Stimulated activated CD4-positive, alpha-beta T cell treated with anti-CD3 and anti-CD28 coated beads, Interleukin-2, amount 100 ng/mL, for 48 hours (primary cell): ENCODE measurements around the gene C19orf81.

ENCODE experiments used
- DNase-seq, 2 donors: peaks; one replicate each; pipeline ENCODE4 v3.0.0-alpha.2; 2020

C19orf81 gene

DNA sequence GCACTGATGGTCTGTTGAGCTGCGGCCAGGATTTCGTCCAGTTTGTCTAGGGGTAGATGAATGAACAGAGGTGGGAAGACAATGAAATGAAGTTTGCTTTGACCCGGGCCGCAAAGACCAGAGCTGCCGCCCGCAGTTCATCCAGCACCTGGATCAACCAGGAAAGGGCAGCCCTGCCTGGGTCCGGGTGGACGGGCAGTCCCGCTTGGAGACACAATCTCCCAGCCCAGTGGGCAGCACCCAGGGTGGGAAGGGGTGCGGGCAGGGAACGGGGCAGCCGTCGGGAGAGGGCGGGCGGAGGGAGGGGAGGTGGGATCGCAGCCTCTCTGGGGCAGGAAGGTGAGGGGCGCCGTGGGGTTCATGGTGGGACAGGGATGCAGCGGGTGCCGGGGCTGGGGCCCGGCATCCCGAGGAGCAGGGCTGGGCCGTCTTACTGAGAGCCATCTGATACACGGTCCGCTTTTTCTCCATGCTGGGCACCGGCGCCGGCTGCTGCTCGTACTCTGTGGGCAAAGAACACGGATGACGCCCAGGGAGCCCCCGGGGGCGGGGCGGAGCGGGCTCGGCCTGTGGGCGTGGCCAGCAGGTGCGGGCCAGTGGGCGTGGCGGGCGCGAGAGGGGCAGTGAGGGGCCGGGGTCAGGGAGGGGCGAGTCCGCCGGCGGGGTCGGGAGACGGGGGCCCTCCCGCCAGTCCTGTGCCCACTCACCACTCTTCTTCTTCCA, 37.2 kb downstream of the C19orf81 start:
- DNase-seq, result no peak

GRCh38 chr19:50688766-50689165, 39.5 kb downstream of the C19orf81 start:
- DNase-seq, result no peak

- no peak for DNase-seq
These were observed 41.2 kb downstream of the C19orf81 start for GRCh38 chr19:50690439-50690838.

GRCh38 chr19:50693064-50693975, 44.1 kb downstream of the C19orf81 start:
- no peak for DNase-seq

- no peak for DNase-seq
These were observed 45.5 kb downstream of the C19orf81 start for GRCh38 chr19:50694815-50695145.

- peak; percentile 8 to 30 for DNase-seq
These were observed 46.2 kb downstream of the C19orf81 start for GRCh38 chr19:50695251-50696093.

DNA sequence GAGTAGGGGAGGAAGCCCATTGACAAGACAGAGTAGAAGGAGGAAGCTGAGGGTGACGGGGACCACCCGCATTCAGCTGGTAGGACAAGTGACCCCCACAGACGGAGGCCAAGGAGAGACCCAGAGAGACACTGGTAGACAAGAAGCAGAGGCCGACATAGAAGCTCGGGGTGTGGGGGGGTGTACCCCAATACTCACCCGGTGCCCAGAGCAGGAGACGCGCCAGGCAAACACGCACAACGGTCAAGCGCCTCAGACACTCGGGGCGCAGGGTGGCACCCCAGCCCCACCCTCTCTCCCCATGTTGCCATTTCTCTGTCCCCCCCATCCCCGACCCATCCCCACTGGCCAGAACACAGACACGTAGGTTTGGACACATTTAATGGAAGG, 46.8 kb downstream of the C19orf81 start:
- DNase-seq, result no peak

DNA sequence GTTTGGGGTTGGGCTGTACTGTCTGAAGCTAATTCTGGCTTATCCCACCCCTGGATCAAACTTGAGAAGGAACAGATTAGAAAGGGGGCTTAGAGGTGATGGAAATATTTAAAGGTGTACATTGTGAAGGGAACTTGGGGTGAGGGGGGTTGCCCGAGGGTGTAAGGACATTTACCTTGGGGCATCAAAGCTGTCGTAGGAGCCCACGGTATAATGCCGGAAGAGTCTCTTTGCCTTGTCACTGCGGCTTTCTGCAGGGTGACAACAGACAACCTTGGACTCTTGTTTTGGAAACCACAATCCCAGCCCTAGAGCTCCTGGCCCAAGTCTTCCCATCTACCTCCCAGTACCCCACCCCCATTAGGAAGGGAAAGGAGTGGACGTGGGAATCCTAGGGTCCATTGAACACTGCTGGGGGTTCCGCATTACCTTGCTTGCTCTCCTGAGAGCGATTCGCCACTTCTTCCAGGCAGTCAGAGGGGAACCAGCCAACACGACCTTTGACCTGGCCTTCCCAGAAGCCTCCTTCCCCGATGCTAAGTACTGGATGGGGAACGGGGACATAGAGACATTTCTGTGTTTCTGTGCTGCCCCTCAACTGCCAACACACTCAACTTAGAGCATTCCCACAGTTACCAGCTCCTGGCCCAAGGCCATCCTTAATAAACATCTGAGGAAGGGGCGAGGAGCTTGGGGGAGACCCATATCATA, 48.3 kb downstream of the C19orf81 start:
- no peak for DNase-seq

DNA sequence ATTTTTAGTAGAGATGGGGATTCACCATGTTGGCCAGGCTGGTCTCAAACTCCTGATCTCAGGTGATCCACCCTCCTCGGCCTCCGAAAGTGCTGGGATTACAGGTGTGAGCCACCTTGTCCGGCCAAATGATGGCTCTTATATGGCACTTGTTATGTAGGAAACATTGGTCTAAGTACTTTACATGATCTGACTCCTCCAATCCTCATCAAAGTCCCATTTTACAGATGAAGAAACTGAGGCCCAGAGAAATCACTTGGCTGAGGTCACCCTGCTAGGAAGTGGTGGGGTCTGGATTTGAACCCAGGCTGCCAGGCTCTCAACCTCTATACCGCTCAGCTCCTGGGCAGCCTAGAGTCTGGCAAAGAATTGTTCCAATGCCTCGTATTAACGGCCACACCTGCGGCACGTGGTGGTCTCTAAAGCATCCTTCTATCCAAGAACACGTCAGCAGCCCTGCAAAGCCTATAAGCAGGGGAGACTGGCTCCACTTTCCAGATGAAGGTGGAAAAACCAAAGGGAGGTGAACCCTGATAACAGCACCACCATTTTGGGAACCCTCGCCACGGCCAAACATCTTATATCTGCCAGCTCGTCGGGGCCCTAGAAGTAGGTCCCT, 52.2 kb downstream of the C19orf81 start:
- no peak for DNase-seq

DNA sequence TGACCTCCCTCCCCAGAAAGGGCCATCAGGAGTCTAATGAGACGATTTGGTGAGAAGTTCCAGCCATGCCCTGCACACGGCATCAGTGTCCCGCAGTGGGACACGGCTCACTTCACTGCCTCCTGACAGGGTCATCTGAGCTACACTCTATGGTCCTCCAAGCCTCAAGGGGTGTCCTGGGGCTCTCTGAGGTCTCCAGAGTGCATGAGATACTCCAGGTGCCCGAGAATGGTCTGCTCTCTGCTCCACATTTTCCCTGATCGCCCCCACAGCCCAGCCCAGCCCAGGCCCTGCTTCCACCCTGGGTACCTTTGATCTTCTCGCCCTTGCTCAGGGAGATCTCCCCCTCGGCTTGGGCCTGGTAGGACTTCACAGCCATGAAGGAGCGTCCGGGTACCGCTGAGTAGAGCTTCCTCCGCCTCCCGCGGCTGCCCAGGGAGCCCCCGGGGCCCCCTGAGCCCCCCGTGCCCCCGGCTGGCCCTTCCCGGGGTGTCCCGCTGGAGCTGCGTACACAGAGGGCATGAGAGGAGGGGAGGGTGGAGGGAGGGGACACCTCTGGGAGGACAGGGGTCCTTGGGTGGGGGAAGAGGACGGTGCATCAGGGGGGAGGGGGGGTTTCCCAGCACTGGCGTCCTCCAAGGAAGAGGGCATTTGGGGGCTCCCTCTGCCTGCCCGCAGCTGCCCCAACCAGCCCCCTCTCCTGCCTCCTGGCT, 53.1 kb downstream of the C19orf81 start:
- DNase-seq, result no peak

DNA sequence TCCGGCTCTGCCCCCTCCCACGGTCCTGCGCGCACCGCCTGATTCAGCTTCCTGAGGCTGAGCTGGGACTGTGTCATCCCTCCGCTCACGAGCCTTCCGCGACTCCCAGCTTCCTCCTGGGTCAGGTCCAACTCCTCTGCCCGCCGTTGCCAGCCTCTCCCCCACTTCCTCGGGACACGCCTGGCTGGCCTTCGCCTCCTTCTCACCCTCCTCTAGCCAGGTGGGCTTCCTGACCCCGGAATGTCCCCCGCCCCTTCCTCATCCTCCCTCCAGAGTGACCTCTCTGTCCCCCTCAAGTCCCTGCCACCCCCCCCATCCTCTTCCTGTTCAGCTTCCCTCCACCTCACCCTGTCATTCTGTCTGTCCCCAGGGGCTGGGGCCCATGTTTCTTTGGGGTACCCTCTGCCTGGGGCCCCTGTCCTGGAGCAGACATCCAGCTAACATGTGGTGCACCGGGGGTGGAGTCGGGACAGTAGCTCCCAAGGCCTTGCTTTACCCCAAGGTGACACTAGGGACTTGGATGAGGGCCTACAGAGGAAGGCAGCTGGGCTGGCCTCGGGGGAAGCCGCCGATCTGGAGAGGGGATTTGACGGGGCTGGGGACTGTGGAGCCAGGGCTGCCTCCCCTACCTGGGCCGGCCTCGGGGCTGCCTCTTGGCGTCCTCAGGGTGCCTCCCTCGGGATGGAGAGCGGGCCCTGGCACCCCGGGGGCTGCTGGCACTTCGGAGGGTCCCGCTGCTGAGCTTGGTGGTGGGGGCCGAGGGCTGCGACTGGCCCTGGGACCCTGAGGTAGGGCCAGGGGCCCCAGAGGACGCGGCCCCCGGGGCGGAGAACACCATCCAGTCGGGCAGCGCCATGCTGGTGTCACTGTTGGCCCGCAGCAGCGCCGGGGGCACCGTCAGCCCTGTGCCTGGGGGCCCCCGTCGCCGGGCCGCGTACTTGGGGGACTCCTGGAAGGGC, 53.9 kb downstream of the C19orf81 start:
- no peak for DNase-seq

DNA sequence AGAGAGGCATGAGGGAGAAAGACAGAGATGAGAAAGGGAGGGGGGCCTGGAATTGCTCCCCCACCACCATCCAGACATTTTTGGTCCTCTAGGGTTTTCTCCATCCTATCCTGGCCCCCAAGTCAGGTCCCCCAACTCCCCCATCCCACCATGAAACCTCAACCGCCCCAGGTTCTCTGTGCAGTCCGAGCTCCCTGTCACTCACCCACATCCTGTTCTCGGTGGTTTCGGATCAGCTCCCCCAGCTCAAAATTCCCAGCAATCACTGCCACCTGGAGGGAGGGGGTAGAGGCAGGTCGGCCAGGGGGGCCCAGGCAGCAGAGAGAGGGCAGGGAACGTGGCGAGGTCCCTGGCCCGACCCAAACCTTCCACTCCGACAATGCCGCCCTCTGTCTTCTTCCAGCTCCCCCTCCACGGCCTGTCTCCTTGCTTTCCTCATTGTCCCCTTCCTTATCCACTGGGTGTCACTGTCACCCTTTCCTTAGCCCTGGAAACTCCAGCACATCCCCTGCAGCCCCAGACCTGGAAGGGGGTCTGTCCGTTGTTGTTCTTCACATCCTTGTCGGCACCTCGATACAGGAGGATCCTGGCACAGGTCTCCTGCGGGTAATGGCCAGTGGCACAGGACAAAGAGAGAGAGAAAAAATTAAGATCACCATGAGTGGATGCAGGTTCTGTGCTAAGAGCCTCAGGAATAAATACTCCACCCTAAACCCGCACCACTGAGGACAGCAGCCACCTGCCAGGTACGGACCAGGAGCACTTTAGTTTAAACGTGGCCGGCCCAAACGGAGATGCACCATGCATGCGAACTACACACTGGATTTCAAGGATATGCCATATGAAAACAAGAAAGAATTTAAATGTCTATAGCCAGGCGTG, 54.9 kb downstream of the C19orf81 start:
- no peak for DNase-seq

GRCh38 chr19:50705422-50706019, 56.3 kb downstream of the C19orf81 start:
- DNase-seq, result peak; percentile 10 to 23

- DNase-seq, result no peak
These were observed 57.1 kb downstream of the C19orf81 start for GRCh38 chr19:50706387-50706786.

DNA sequence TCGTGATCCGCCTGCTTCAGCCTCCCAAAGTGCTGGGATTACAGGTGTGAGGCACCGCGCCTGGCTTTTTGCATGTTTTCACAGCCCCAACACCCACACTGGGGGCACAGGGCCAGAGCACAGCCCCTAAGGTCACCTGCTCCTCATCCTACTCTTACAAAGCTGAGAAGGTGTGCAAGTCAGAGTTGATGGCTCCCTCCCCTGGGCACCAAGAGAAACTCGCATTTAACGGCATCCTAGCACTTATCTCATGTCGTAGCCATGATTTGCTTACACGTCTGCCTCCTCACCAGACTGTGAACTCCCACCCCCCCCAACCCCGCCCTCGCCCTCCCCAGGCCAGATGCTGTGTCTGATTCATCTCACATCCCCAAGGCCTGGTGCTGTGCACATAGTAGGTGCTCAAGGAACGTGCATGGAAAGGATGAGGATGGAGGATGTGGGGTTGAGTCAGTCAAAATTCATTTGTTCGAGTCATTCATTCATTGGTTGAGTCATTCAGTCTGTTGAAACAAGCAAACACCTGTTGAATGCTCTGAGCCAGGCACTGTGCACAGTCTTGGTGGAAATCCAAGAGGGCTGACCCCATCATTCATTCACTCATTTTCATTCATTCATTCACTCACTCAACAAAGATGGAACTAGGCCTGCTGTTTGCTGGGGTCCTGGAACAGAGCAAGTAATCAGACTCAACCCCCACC, 59.1 kb downstream of the C19orf81 start:
- DNase-seq, result no peak
